HCT116 (cell line): Measurements from ENCODE around the gene MFN1. TPM values are rescaled to one million over a fixed set of nuclear protein-coding genes. Genes with fewer than 3 reads are reported as not detected.

Experiments used
- ATAC-seq: fragments of 200-7000 bp; cut with Tn5 transposase; 2 replicates; pipeline ENCODE4 v1.9.1; 2020; ENCODE audit warnings: mild to moderate bottlenecking, moderate library complexity
- BruUV-seq: library from RNA; stranded (reverse); fragments of 400-500 nt; replicated peaks from 2 replicates; lab custom pipeline; 2021; lab: Mats Ljungman, UMichigan
- CTCF ChIA-PET: fragments of 300-600 bp; sonication (Branson Sonifier 250); formaldehyde crosslinking; loops from one replicate; lab custom pipeline; 2021; ENCODE audit warnings: antibody characterized with exemption; lab: Charles Lee
- POLR2A ChIA-PET: fragments of 300-600, 350-600 bp; sonication (Branson Sonifier 250); formaldehyde crosslinking; loops from one replicate; lab custom pipeline; 2021; ENCODE audit warnings: antibody characterized with exemption; lab: Charles Lee
- RAD21 ChIA-PET, 2 experiments: fragments of 300-600 bp; sonication (Branson Sonifier 250); formaldehyde crosslinking; loops; one replicate each; lab custom pipeline; 2023; ENCODE audit warnings: low total read pairs in 2 of 2; ENCODE audit not compliant: uncharacterized antibody in 2 of 2, unreplicated experiment in 2 of 2, low non-redundant PET in 1 of 2; lab: Charles Lee
- DNase-seq: peaks from one replicate; pipeline ENCODE4 v3.0.0-alpha.2; 2010; ENCODE audit warnings: low read depth, low spot score
- H2AFZ ChIP-seq: fragments of 200-600 bp; shearing (Covaris generic), sonication (generic); 2 replicates; pipeline ENCODE4 v1.6.1; 2017; ENCODE audit warnings: low read depth, mixed run types, mixed read lengths, antibody characterized with exemption, low read length; ENCODE audit not compliant: poor library complexity, severe bottlenecking
- H3K27ac ChIP-seq: 2 replicates; pipeline ENCODE4 v1.5.1; 2012; ENCODE audit warnings: low read depth, low read length
- H3K27me3 ChIP-seq: fragments of 200-600 bp; sonication (generic); 2 replicates; pipeline ENCODE4 v1.6.1; 2016; ENCODE audit warnings: mixed run types, low read length, mixed read lengths; ENCODE audit not compliant: insufficient read depth
- H3K36me3 ChIP-seq, 2 experiments: fragments of 200-500 bp in 1 of 2; fragments of 200-600 bp in 1 of 2; sonication (Bioruptor generic) in 1 of 2; sonication (generic) in 1 of 2; 2 replicates each; pipeline versions ENCODE4 v1.5.1 to v1.6.1; 2014 to 2016; ENCODE audit warnings: low read length in 2 of 2, inconsistent platforms in 1 of 2, mixed read lengths in 1 of 2, mixed run types in 1 of 2; ENCODE audit not compliant: insufficient read depth in 2 of 2, control insufficient read depth in 1 of 2
- H3K4me1 ChIP-seq, 2 experiments: fragments of 200-600 bp in 1 of 2; sonication (generic) in 1 of 2; 2 replicates each; pipeline versions ENCODE4 v1.5.1 to v1.6.1; 2012 to 2017; ENCODE audit warnings: low read length in 2 of 2, inconsistent platforms in 1 of 2, mild to moderate bottlenecking in 1 of 2, mixed read lengths in 1 of 2, mixed run types in 1 of 2, moderate library complexity in 1 of 2; ENCODE audit not compliant: insufficient read depth in 2 of 2, control insufficient read depth in 1 of 2
- H3K4me2 ChIP-seq: fragments of 200-600 bp; sonication (generic); 2 replicates; pipeline ENCODE4 v1.6.1; 2017; ENCODE audit warnings: mixed run types, low read length, mixed read lengths
- H3K4me3 ChIP-seq, 2 experiments: fragments of 200-600 bp in 1 of 2; sonication (generic) in 1 of 2; replicated peaks in 1 of 2; 2 replicates each; pipeline ENCODE4 v1.5.1; 2011 to 2016; ENCODE audit warnings: low read length in 2 of 2, control low read depth in 1 of 2, low read depth in 1 of 2, mild to moderate bottlenecking in 1 of 2, mixed read lengths in 1 of 2, mixed run types in 1 of 2
- H3K79me2 ChIP-seq: fragments of 200-600 bp; sonication (generic); 2 replicates; pipeline ENCODE4 v1.6.1; 2017; ENCODE audit warnings: mild to moderate bottlenecking, mixed run types, low read length, moderate library complexity, mixed read lengths; ENCODE audit not compliant: insufficient read depth
- H3K9ac ChIP-seq: fragments of 200-600 bp; sonication (generic); 2 replicates; pipeline ENCODE4 v1.6.1; 2016; ENCODE audit warnings: low read length, mixed read lengths
- H3K9me2 ChIP-seq: fragments of 200-600 bp; sonication (generic), shearing (Covaris generic); 2 replicates; pipeline ENCODE4 v1.6.1; 2017; ENCODE audit warnings: mixed run types, mild to moderate bottlenecking, moderate library complexity; ENCODE audit not compliant: insufficient read depth
- H3K9me3 ChIP-seq, 2 experiments: fragments of 200-500 bp in 1 of 2; fragments of 200-600 bp in 1 of 2; sonication (Bioruptor generic) in 1 of 2; sonication (generic) in 1 of 2; 2 replicates each; pipeline ENCODE4 v1.6.1; 2014 to 2017; ENCODE audit warnings: low read length in 2 of 2, mixed read lengths in 2 of 2, inconsistent platforms in 1 of 2, low read depth in 1 of 2, mild to moderate bottlenecking in 1 of 2, mixed run types in 1 of 2, moderate library complexity in 1 of 2; ENCODE audit not compliant: control insufficient read depth in 1 of 2, insufficient read depth in 1 of 2
- H4K20me1 ChIP-seq: fragments of 200-600 bp; sonication (generic), shearing (Covaris generic); 2 replicates; pipeline ENCODE4 v1.6.1; 2017; ENCODE audit warnings: mixed run types, mild to moderate bottlenecking, moderate library complexity; ENCODE audit not compliant: insufficient read depth
- CBX3 ChIP-seq: IDR thresholded peaks from 2 replicates; pipeline ENCODE4 v1.6.1; 2012; ENCODE audit warnings: low read depth
- CEBPB ChIP-seq: IDR thresholded peaks from 2 replicates; pipeline ENCODE4 v1.6.1; 2012; ENCODE audit warnings: low read depth
- EGR1 ChIP-seq: IDR thresholded peaks from 2 replicates; pipeline ENCODE4 v1.6.1; 2012; ENCODE audit warnings: low read depth
- JUND ChIP-seq: IDR thresholded peaks from 2 replicates; pipeline ENCODE4 v1.6.1; 2012
- MAX ChIP-seq: IDR thresholded peaks from 2 replicates; pipeline ENCODE4 v1.6.1; 2012
- POLR2AphosphoS5 ChIP-seq: IDR thresholded peaks from 2 replicates; pipeline ENCODE4 v1.6.1; 2011; ENCODE audit warnings: mild to moderate bottlenecking, low read depth, low read length, moderate library complexity
- TCF7L2 ChIP-seq: IDR thresholded peaks from 2 replicates; pipeline ENCODE4 v1.7.0; 2011; ENCODE audit warnings: borderline replicate concordance, inconsistent platforms; ENCODE audit not compliant: insufficient read depth, insufficient read length; ENCODE audit errors: extremely low read depth
- ZBTB33 ChIP-seq: IDR thresholded peaks from 2 replicates; pipeline ENCODE4 v1.6.1; 2011; ENCODE audit warnings: mild to moderate bottlenecking, low read length, moderate library complexity; ENCODE audit not compliant: insufficient replicate concordance; ENCODE audit errors: extremely low read depth
- ZFX ChIP-seq: fragments of 450-650 bp; IDR thresholded peaks from 2 replicates; pipeline ENCODE4 v1.6.1; 2017
- ZNF274 ChIP-seq: fragments of 200-500 bp; sonication (Bioruptor generic); IDR thresholded peaks from 2 replicates; pipeline ENCODE4 v1.6.1; 2014; ENCODE audit warnings: mild to moderate bottlenecking, low read depth, low read length, inconsistent platforms
- intact Hi-C: fragments of 100-400 bp; cut with micrococcal nuclease; formaldehyde crosslinking; loops from 2 replicates; pipeline ENCODE4 v1.10.0; 2022
- total RNA-seq: library from RNA; stranded (reverse); gene quantifications from one replicate; pipeline ENCODE4 v1.2.1, GENCODE V29; 2021; ENCODE audit not compliant: unreplicated experiment

The MFN1 gene
- total RNA-seq, 1 experiment from 2014 or later, result 54.6 TPM

GRCh38 chr3:179376474-179376873, 29.0 kb downstream of the MFN1 start:
- peaks cover 3 to 18% of the 10 kb centered on the region in 2 experiments; a peak in 3 of 4 replicates for H3K36me3 ChIP-seq
- ATAC-seq (no peak), DNase-seq (no peak)
- no TSS peak for BruUV-seq
- POLR2A ChIA-PET, result no interaction called here
- no peaks in the 10 kb centered on the region for H3K9me2 ChIP-seq
- intact Hi-C loops, result no loop called here
- no peak overlapping the region for H3K4me2 ChIP-seq
- H3K9ac ChIP-seq, result no peak overlapping the region
- H3K9me3 ChIP-seq, result no peaks in the 10 kb centered on the region
- no peaks in the 10 kb centered on the region for H3K27me3 ChIP-seq
- H3K4me3 ChIP-seq, result no peak overlapping the region
- H3K27ac ChIP-seq, result no peak overlapping the region
- no peaks in the 10 kb centered on the region for H3K4me1 ChIP-seq
- CTCF ChIA-PET, result no interaction called here
- H2AFZ ChIP-seq, result no peak overlapping the region
- no peaks in the 10 kb centered on the region for H3K79me2 ChIP-seq
- RAD21 ChIA-PET, result no interaction called here
- H4K20me1 ChIP-seq, result no peaks in the 10 kb centered on the region
- TF ChIP-seq CBX3, result no peak
- no peak for TF ChIP-seq TCF7L2
- TF ChIP-seq ZBTB33, result no peak
- no peak for TF ChIP-seq JUND
- no peak for TF ChIP-seq EGR1
- TF ChIP-seq MAX, result no peak
- TF ChIP-seq ZFX, result no peak
- no peak for TF ChIP-seq ZNF274
- no peak for TF ChIP-seq POLR2AphosphoS5
- TF ChIP-seq CEBPB, result no peak
- TF ChIP-seq, all 23 proteins: peak for 0
